GM12865 (cell line): ENCODE data around the gene MMEL1.

ENCODE experiments used
- DNase-seq: peaks from one replicate; pipeline ENCODE4 v3.0.0; 2010; ENCODE audit warnings: low read depth
- H3K4me3 ChIP-seq: 2 replicates; pipeline ENCODE4 v1.5.1; 2011; ENCODE audit warnings: mild to moderate bottlenecking, low read depth, low read length, control low read depth
- TF ChIP-seq, protein P1 (sequence below): IDR thresholded peaks from 2 replicates; pipeline ENCODE4 v1.5.1; 2011; ENCODE audit warnings: low read length, control low read depth, low read depth, inconsistent platforms; ENCODE audit not compliant: insufficient read depth; ENCODE audit errors: missing control alignments

MMEL1 gene

DNA sequence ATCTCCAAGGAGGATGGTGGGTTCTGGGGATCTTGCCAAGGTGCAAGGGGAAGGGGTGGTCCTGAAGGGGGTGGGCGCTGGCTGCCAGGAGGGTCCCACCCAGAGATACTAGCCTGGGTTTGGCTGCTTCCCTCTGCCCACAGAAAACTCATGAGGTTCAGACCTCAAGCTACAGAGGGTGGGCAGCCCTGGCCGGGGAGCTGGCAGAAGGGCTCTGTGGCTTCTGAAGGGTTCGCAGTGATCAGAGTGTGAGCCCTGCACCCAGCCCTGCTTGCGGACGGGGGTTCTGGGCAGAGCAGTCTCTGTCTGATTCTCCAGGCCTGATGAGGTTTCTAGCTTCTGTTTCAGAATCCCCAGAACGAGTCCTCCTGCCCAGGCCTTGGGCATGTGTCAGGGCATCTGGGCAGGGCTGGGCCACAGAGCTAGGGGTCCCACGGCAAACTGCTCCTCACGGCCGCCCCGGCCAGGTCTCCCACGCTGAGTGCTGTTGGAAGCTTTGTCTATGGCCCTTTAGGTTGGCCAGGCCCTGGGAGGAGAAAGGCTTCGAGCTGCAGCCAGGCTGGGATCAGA lies 635 bp upstream of the MMEL1 start:
- no peak overlapping the region for H3K4me3 ChIP-seq
- DNase-seq: no peak
- TF ChIP-seq, protein P1, sequence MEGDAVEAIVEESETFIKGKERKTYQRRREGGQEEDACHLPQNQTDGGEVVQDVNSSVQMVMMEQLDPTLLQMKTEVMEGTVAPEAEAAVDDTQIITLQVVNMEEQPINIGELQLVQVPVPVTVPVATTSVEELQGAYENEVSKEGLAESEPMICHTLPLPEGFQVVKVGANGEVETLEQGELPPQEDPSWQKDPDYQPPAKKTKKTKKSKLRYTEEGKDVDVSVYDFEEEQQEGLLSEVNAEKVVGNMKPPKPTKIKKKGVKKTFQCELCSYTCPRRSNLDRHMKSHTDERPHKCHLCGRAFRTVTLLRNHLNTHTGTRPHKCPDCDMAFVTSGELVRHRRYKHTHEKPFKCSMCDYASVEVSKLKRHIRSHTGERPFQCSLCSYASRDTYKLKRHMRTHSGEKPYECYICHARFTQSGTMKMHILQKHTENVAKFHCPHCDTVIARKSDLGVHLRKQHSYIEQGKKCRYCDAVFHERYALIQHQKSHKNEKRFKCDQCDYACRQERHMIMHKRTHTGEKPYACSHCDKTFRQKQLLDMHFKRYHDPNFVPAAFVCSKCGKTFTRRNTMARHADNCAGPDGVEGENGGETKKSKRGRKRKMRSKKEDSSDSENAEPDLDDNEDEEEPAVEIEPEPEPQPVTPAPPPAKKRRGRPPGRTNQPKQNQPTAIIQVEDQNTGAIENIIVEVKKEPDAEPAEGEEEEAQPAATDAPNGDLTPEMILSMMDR: no peak

DNA sequence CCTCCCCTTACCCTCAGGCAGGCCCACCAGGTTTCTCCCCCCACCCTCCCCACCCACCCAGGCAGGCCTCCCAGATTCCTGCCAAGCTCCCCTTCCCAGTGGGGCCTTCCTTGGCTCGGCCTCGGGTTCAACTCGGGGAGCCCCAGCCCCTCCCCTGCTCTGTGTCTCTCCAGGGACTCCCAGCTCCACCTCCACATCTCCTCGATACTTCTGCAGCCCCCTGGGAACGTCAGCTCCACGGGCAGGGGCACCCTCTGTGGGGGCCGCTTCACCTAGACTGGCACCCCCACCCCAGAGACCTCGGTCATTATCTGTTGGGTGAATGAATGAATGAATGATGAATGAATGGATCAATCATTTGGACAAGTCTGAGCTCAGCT lies 775 bp downstream of the MMEL1 start:
- no peak overlapping the region for H3K4me3 ChIP-seq
- DNase-seq: no peak
- TF ChIP-seq, protein P1: no peak

DNA sequence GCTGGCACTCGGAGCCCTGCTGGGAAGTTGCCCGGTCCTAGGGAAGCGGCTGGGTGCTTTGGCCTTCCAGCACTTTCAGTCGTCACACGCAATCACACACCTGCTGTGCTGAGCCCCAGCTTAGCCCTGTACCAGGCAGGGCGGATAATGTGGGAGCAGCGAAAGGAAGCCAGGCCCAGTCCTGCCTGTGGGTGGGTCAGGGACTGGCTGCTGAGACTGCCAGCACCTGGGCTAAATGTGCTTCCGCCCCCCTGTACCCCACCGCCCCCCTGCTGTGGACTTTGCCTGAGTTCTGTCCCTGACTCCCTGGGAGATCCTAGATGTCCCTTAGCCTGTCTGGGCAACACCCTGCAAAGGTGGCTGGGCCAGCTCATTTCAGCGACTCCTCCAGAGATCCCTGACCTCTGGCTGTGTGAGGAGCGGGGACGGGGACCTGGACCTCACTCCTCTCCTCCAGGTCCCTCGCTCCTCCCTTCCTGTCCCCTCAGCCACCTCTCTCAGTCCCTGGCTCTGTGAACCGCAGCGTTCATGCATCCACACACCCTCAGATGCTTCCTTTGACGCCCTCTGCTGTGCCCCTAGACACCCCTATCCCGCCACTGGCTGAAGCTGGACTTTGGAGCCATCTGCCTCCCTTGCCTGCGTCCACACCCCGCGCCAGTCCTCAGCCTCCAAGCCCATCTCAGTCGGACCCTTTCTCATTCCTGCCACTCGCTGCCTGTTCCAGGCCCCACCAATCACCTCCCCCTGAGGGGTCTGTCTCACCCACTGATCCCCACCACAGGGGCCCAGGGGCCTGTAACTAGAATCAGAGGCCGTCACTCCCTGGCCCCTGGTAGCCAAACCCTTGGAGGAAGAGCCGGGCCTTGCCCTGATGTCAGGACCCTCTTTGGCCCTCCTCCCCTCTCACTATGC lies 1.4 kb downstream of the MMEL1 start:
- no peak for DNase-seq

DNA sequence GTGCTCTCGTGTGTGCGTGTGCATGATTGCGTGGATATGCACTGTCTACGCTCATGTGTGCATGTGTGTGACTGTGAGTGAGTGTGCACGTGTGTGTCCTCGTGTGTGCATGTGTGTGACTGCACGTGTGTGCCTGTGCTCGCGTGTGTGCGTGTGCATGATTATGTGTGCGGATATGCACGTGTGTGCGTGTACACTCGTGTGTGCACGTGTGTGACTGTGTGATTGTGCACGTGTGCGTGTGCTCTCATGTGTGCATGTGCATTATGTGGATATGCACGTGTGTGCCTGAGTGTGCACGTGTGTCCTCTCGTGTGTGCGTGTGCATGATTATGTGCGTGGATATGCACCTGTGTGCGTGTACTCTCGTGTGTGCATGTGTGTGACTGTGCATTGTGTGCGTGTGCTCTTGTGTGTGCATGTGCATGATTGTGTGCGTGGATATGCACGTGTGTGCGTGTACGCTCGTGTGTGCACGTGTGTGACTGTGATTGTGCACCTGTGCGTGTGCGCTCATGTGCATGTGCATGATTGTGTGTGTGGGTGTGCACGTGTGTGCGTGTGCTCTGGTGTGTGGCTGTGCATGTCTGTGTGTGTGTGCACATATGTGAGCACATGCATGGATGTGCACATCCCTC lies 2.2 kb downstream of the MMEL1 start:
- TF ChIP-seq, protein P1: no peak
- no peak overlapping the region for H3K4me3 ChIP-seq
- no peak for DNase-seq

More for the DNA sequence above, 1.4 kb downstream of the MMEL1 start:
- H3K4me3 ChIP-seq: no peak overlapping the region
- TF ChIP-seq, protein P1: no peak

DNA sequence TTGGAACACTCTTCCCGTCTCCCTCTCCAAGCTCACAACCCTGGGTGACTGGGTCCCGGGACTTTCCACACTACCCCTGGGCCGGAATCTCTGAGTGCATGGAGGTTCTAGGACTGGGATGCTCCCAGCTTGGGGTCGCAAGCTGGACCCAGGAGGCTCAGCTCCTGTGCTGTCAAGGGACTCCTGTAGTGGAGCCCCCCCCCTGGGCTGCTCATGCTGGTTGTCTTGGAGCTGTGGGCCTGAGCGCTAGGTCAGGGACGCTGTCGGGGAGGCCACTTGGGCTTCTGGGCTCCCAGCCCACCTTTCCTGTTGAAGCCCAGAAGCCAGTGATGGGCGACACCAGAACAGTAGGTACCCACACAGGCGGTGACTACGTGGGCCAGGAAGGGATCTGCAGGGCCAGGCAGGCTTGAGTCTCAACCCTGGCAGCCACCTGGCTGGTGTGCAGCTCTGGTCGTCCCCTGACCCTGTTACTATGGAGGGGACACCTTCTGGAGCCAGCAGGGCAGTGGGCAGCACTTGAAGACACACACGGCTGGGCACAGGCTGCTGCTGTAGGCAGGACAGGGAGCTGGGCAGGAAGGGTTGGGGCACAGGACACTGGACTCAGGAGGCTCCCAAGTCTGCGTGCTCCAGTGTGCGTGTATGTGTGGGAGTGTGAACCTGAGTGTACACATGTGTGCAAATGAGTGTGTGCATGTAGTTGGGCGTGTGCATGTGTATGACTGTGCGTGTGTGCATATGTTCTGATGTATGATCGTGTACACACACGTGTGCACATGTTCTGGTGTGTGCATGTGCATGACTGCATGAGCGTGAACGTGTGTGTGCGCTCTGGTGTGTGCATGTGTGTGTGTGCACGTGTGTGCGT lies 3.0 kb downstream of the MMEL1 start:
- TF ChIP-seq, protein P1: no peak
- DNase-seq: no peak
- H3K4me3 ChIP-seq: no peak overlapping the region

DNA sequence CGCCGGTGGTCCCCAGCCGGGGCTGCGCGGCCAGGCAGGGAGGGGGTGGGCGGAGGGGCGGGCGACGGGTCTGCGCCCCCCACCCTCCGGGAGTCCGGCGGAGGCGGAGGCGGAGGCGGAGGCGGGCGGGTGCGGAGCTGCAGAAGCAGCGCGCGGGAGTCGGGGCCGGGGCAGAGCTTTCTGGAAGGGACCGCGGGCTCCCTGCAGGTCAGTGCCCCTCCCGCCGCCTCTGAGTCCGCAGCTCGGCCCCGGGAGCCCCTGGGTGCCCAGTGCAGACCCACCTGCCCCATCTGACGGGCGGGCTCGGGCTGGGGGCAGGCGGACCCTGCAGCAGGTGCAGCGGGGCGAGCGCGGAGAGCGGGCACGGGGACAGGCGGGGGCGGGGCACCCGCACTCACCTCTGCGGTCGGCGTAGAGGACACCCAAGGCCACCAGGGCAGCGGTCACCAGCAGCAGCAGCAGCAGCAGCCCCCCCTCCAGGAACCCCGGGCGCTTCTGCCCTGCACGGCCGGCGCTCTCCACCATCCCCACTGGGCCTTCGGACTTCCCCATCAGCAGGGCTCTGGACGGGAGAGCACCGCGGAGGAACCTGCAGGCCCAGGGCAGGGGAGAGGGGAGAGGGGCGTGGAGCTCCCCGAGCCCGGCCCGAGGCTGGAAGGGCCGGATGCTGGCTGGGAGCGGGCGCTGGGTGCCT lies 3.7 kb downstream of the MMEL1 start:
- no peak overlapping the region for H3K4me3 ChIP-seq
- TF ChIP-seq, protein P1: no peak
- DNase-seq: no peak
